ENCODE results near the gene IL1R2. TPM values are rescaled to one million over a fixed set of nuclear protein-coding genes. Genes with fewer than 3 reads are reported as not detected.
A peak's percentile ranks its signal among the peaks of the same experiment; 100 is the strongest.

Gene IL1R2
- total RNA-seq, 2 donors from 2014 or later = 10.7 to 11.8 TPM

GRCh38 chr2:102034683-102035548 lies 43.2 kb downstream of the IL1R2 start:
- no peak for DNase-seq (ENCODE audit: low spot score in 2 of 2)
- Mint-ChIP-seq H3K9me3 (peaks cover 4 to 10% of the 10 kb centered on the region in 2 donors), H3K27ac (peak overlapping the region in 1 of 2 donors; percentile 77), H3K36me3 (peaks cover 0 to 27% of the 10 kb centered on the region in 2 donors)
- ATAC-seq = peak in 1 of 2 donors; percentile 24

- DNase-seq (ENCODE audit: low spot score in 2 of 2) (no peak), ATAC-seq (no peak)
- Mint-ChIP-seq H3K36me3 (peaks cover 0 to 26% of the 10 kb centered on the region in 2 donors), H3K9me3 (peaks cover 4 to 10% of the 10 kb centered on the region in 2 donors), H3K27ac (no peak overlapping the region)
These were observed 45.9 kb downstream of the IL1R2 start for GRCh38 chr2:102037681-102038080.

GRCh38 chr2:102040229-102040628 lies 48.5 kb downstream of the IL1R2 start:
- H3K36me3 Mint-ChIP-seq = peaks cover 0 to 2% of the 10 kb centered on the region in 2 donors
- peaks cover 0 to under 1% of the 10 kb centered on the region in 2 donors for H3K9me3 Mint-ChIP-seq
- H3K27ac Mint-ChIP-seq = no peak overlapping the region
- ATAC-seq = no peak
- no peak for DNase-seq (ENCODE audit: low spot score in 2 of 2)

GRCh38 chr2:102041351-102041750 lies 49.6 kb downstream of the IL1R2 start:
- DNase-seq (ENCODE audit: low spot score in 2 of 2) (no peak), ATAC-seq (no peak)
- no peaks in the 10 kb centered on the region for H3K9me3 Mint-ChIP-seq
- no peaks in the 10 kb centered on the region for H3K36me3 Mint-ChIP-seq
- no peak overlapping the region for H3K27ac Mint-ChIP-seq

GRCh38 chr2:102042196-102043081 lies 50.7 kb downstream of the IL1R2 start:
- ATAC-seq (no peak), DNase-seq (ENCODE audit: low spot score in 2 of 2) (no peak)
- Mint-ChIP-seq H3K9me3 (no peaks in the 10 kb centered on the region), H3K36me3 (no peaks in the 10 kb centered on the region), H3K27ac (peak overlapping the region in 1 of 2 donors; percentile 51)

GRCh38 chr2:102043560-102043959 lies 51.8 kb downstream of the IL1R2 start:
- Mint-ChIP-seq H3K9me3 (no peaks in the 10 kb centered on the region), H3K36me3 (no peaks in the 10 kb centered on the region), H3K27ac (no peak overlapping the region)
- DNase-seq (ENCODE audit: low spot score in 2 of 2) = no peak
- ATAC-seq = no peak

- H3K27ac Mint-ChIP-seq = no peak overlapping the region
- H3K36me3 Mint-ChIP-seq = no peaks in the 10 kb centered on the region
- no peaks in the 10 kb centered on the region for H3K9me3 Mint-ChIP-seq
- ATAC-seq (no peak), DNase-seq (ENCODE audit: low spot score in 2 of 2) (no peak)
These were observed 52.6 kb downstream of the IL1R2 start for GRCh38 chr2:102044235-102044896.

- H3K36me3 Mint-ChIP-seq = no peaks in the 10 kb centered on the region
- DNase-seq (ENCODE audit: low spot score in 2 of 2) = no peak
- H3K27ac Mint-ChIP-seq = no peak overlapping the region
- ATAC-seq = no peak
- no peaks in the 10 kb centered on the region for H3K9me3 Mint-ChIP-seq
These were observed 53.3 kb downstream of the IL1R2 start for GRCh38 chr2:102044967-102045489.

GRCh38 chr2:102045697-102046096 lies 53.9 kb downstream of the IL1R2 start:
- H3K27ac Mint-ChIP-seq = no peak overlapping the region
- DNase-seq (ENCODE audit: low spot score in 2 of 2) (no peak), ATAC-seq (no peak)
- no peaks in the 10 kb centered on the region for H3K9me3 Mint-ChIP-seq
- H3K36me3 Mint-ChIP-seq = no peaks in the 10 kb centered on the region

GRCh38 chr2:102046135-102046986 lies 54.6 kb downstream of the IL1R2 start:
- Mint-ChIP-seq H3K36me3 (no peaks in the 10 kb centered on the region), H3K27ac (no peak overlapping the region), H3K9me3 (no peaks in the 10 kb centered on the region)
- ATAC-seq (no peak), DNase-seq (ENCODE audit: low spot score in 2 of 2) (no peak)

GRCh38 chr2:102048465-102048864 lies 56.7 kb downstream of the IL1R2 start:
- no peak for DNase-seq (ENCODE audit: low spot score in 2 of 2)
- Mint-ChIP-seq H3K9me3 (no peaks in the 10 kb centered on the region), H3K27ac (no peak overlapping the region), H3K36me3 (peaks cover 0 to 6% of the 10 kb centered on the region in 2 donors)
- no peak for ATAC-seq

GRCh38 chr2:102049756-102050443 lies 58.1 kb downstream of the IL1R2 start:
- DNase-seq (ENCODE audit: low spot score in 2 of 2) (no peak), ATAC-seq (no peak)
- Mint-ChIP-seq H3K36me3 (peaks cover 0 to 6% of the 10 kb centered on the region in 2 donors), H3K27ac (no peak overlapping the region), H3K9me3 (no peaks in the 10 kb centered on the region)

- Mint-ChIP-seq H3K36me3 (peaks cover 0 to 6% of the 10 kb centered on the region in 2 donors), H3K27ac (no peak overlapping the region), H3K9me3 (no peaks in the 10 kb centered on the region)
- ATAC-seq (no peak), DNase-seq (ENCODE audit: low spot score in 2 of 2) (no peak)
These were observed 59.2 kb downstream of the IL1R2 start for GRCh38 chr2:102050854-102051391.

- ATAC-seq = no peak
- Mint-ChIP-seq H3K27ac (no peak overlapping the region), H3K36me3 (peaks cover 0 to 6% of the 10 kb centered on the region in 2 donors), H3K9me3 (no peaks in the 10 kb centered on the region)
- no peak for DNase-seq (ENCODE audit: low spot score in 2 of 2)
These were observed 60.0 kb downstream of the IL1R2 start for GRCh38 chr2:102051692-102052277.

- DNase-seq (ENCODE audit: low spot score in 2 of 2) = no peak
- Mint-ChIP-seq H3K36me3 (peaks cover 0 to 6% of the 10 kb centered on the region in 2 donors), H3K9me3 (no peaks in the 10 kb centered on the region), H3K27ac (no peak overlapping the region)
- ATAC-seq = peak in 1 of 2 donors; percentile 24
These were observed 60.6 kb downstream of the IL1R2 start for GRCh38 chr2:102052365-102052764.
